HepG2 (cell line): ENCODE results near the gene PLD2. TPM values are rescaled to one million over a fixed set of nuclear protein-coding genes. Genes with fewer than 3 reads are reported as not detected.

Experiments used
- ATAC-seq: fragments of 200-7000 bp; cut with Tn5 transposase; 3 replicates; pipeline ENCODE4 v1.9.1; 2020; ENCODE audit warnings: mild to moderate bottlenecking, moderate library complexity
- BruUV-seq: library from RNA; stranded (reverse); fragments of 400-500 nt; replicated peaks from 2 replicates; lab custom pipeline; 2021; lab: Mats Ljungman, UMichigan
- CTCF ChIA-PET: fragments of 300-600 bp; formaldehyde crosslinking; extraction: SDS; loops from one replicate; lab custom pipeline; 2021; ENCODE audit warnings: low total read pairs, inconsistent platforms, low intra/inter-chr PET ratio; lab: Yijun Ruan, JAX
- POLR2A ChIA-PET: fragments of 350-600 bp; sonication (Branson Sonifier 250); formaldehyde crosslinking; loops from one replicate; lab custom pipeline; 2020; ENCODE audit warnings: antibody characterized with exemption, inconsistent platforms; lab: Yijun Ruan, JAX
- DNase-seq: peaks from one replicate; pipeline ENCODE4 v3.0.0-alpha.2; 2015; ENCODE audit warnings: low spot score
- FAIRE-seq: peaks from 3 replicates; lab custom pipeline; 2011; peaks lifted over from hg19 to GRCh38; lab: Jason Lieb, UNC
- H2AFZ ChIP-seq: one replicate; pipeline ENCODE4 v1.6.1; 2011; ENCODE audit warnings: low read length, inconsistent platforms
- H3K27ac ChIP-seq: fragments of 300-600 bp; 3 replicates; pipeline ENCODE4 v1.8.0; 2011; ENCODE audit warnings: mixed run types, mild to moderate bottlenecking, mixed read lengths, low read length, inconsistent platforms; ENCODE audit not compliant: insufficient read depth; ENCODE audit errors: extremely low read length
- H3K27me3 ChIP-seq, 2 experiments: fragments of 200-600 bp in 1 of 2; 2 replicates in 1 of 2; 3 replicates in 1 of 2; pipeline versions ENCODE4 v1.6.0 to v1.8.0; 2011; ENCODE audit warnings: low read length in 2 of 2, mild to moderate bottlenecking in 2 of 2, moderate library complexity in 2 of 2, inconsistent platforms in 1 of 2; ENCODE audit not compliant: insufficient read depth in 2 of 2, control insufficient read depth in 1 of 2
- H3K36me3 ChIP-seq, 2 experiments: fragments of 200-600 bp in 1 of 2; replicated peaks in 1 of 2; 2 replicates in 1 of 2; 3 replicates in 1 of 2; pipeline versions ENCODE4 v1.5.1 to v1.8.0; 2011; ENCODE audit warnings: low read length in 2 of 2, inconsistent platforms in 1 of 2; ENCODE audit not compliant: insufficient read depth in 2 of 2, control insufficient read depth in 1 of 2
- H3K4me1 ChIP-seq: 2 replicates; pipeline ENCODE4 v1.5.1; 2012; ENCODE audit warnings: low read length, inconsistent platforms; ENCODE audit not compliant: insufficient read depth
- H3K4me2 ChIP-seq: 2 replicates; pipeline ENCODE4 v1.6.0; 2011; ENCODE audit warnings: low read depth, low read length, inconsistent platforms
- H3K4me3 ChIP-seq, 3 experiments: fragments of 200-600 bp in 1 of 3; sonication (generic), shearing (Covaris generic) in 1 of 3; replicated peaks in 1 of 3; 2 replicates each; pipeline ENCODE4 v1.5.1; 2011 to 2016; ENCODE audit warnings: low read length in 3 of 3, inconsistent platforms in 2 of 3, low read depth in 2 of 3, mild to moderate bottlenecking in 2 of 3, control low read depth in 1 of 3, mixed read lengths in 1 of 3; ENCODE audit not compliant: insufficient read depth in 1 of 3
- H3K79me2 ChIP-seq: one replicate; pipeline ENCODE4 v1.6.1; 2011; ENCODE audit warnings: low read length, inconsistent platforms; ENCODE audit not compliant: insufficient read depth
- H3K9ac ChIP-seq: 2 replicates; pipeline ENCODE4 v1.6.0; 2011; ENCODE audit warnings: mild to moderate bottlenecking, low read depth, low read length, inconsistent platforms; ENCODE audit not compliant: insufficient read depth
- H3K9me3 ChIP-seq: 2 replicates; pipeline ENCODE4 v1.5.1; 2012; ENCODE audit warnings: mild to moderate bottlenecking, low read length
- H4K20me1 ChIP-seq: 2 replicates; pipeline ENCODE4 v1.6.0; 2011; ENCODE audit warnings: inconsistent platforms, mild to moderate bottlenecking, low read length, moderate library complexity; ENCODE audit not compliant: insufficient read depth
- CAMTA2 ChIP-seq: sonication (generic); formaldehyde crosslinking; IDR thresholded peaks from 2 replicates; pipeline ENCODE4 v1.4.0; 2020; ENCODE audit warnings: mild to moderate bottlenecking, missing genetic modification reagents, borderline replicate concordance
- CBX2 ChIP-seq, 2 experiments: fragments of 200-600 bp in 1 of 2; sonication (generic); formaldehyde crosslinking in 1 of 2; IDR thresholded peaks; 2 replicates each; pipeline versions ENCODE4 v1.7.0 to v1.8.1; 2018 to 2022; ENCODE audit warnings: low read depth in 2 of 2, low read length in 1 of 2, mild to moderate bottlenecking in 1 of 2, missing genetic modification reagents in 1 of 2
- CHD4 ChIP-seq: fragments of 200-600 bp; sonication (generic); IDR thresholded peaks from 2 replicates; pipeline ENCODE4 v1.7.0; 2017; ENCODE audit warnings: mild to moderate bottlenecking, low read length, borderline replicate concordance
- FOXM1 ChIP-seq: sonication (generic); formaldehyde crosslinking; IDR thresholded peaks from 2 replicates; pipeline ENCODE4 v1.5.0; 2020; ENCODE audit warnings: missing genetic modification reagents
- JARID2 ChIP-seq: sonication (generic); formaldehyde crosslinking; IDR thresholded peaks from 2 replicates; pipeline ENCODE4 v1.8.1; 2023; ENCODE audit warnings: missing genetic modification reagents, inconsistent platforms; ENCODE audit not compliant: insufficient replicate concordance
- KLF16 ChIP-seq, 2 experiments: sonication (generic) in 1 of 2; formaldehyde crosslinking in 1 of 2; IDR thresholded peaks; 2 replicates each; pipeline versions ENCODE4 v1.6.1 to v1.8.0; 2016 to 2023; ENCODE audit warnings: missing genetic modification reagents in 2 of 2, missing compliant biosample characterization in 1 of 2
- MEIS1 ChIP-seq: sonication (generic); formaldehyde crosslinking; IDR thresholded peaks from 2 replicates; pipeline ENCODE4 v1.9.0; 2021; ENCODE audit warnings: mild to moderate bottlenecking, missing genetic modification reagents, moderate library complexity, borderline replicate concordance
- NAIF1 ChIP-seq: sonication (generic); formaldehyde crosslinking; IDR thresholded peaks from 2 replicates; pipeline ENCODE4 v1.5.0; 2020; ENCODE audit warnings: mild to moderate bottlenecking, missing genetic modification reagents, borderline replicate concordance
- RFXANK ChIP-seq: IDR thresholded peaks from 2 replicates; pipeline ENCODE4 v1.6.1; 2016
- SAFB2 ChIP-seq: sonication (generic); formaldehyde crosslinking; IDR thresholded peaks from 2 replicates; pipeline ENCODE4 v1.5.1; 2020; ENCODE audit warnings: missing genetic modification reagents, low read depth, mild to moderate bottlenecking, borderline replicate concordance
- SRY ChIP-seq: sonication (generic); formaldehyde crosslinking; IDR thresholded peaks from 2 replicates; pipeline ENCODE4 v1.8.0; 2022; ENCODE audit warnings: mild to moderate bottlenecking, missing genetic modification reagents
- XRCC5 ChIP-seq: fragments of 200-400 bp; formaldehyde crosslinking; optimal IDR thresholded peaks from 2 replicates; pipeline ENCODE3; 2017; ENCODE audit warnings: mild to moderate bottlenecking, low read length
- ZNF10 ChIP-seq: sonication (generic); formaldehyde crosslinking; IDR thresholded peaks from 2 replicates; pipeline ENCODE4 v1.4.0; 2020; ENCODE audit warnings: mild to moderate bottlenecking, low read depth, missing genetic modification reagents, borderline replicate concordance
- ZNF101 ChIP-seq: sonication (generic); formaldehyde crosslinking; IDR thresholded peaks from 2 replicates; pipeline ENCODE4 v1.4.0; 2020; ENCODE audit warnings: mild to moderate bottlenecking, low read depth, missing genetic modification reagents, borderline replicate concordance
- ZNF446 ChIP-seq: sonication (generic); formaldehyde crosslinking; IDR thresholded peaks from 2 replicates; pipeline ENCODE4 v1.5.0; 2020; ENCODE audit warnings: mild to moderate bottlenecking, missing genetic modification reagents
- ZNF558 ChIP-seq: sonication (generic); formaldehyde crosslinking; IDR thresholded peaks from 2 replicates; pipeline ENCODE4 v1.9.0; 2022; ENCODE audit warnings: mild to moderate bottlenecking, missing genetic modification reagents, borderline replicate concordance
- ZSCAN20 ChIP-seq: sonication (generic); formaldehyde crosslinking; IDR thresholded peaks from 2 replicates; pipeline ENCODE4 v1.4.0; 2020; ENCODE audit warnings: missing genetic modification reagents, mild to moderate bottlenecking, borderline replicate concordance
- WGBS: methylation state at CpG from one replicate; pipeline ENCODE4 v1.1.6; 2017; ENCODE audit warnings: low lambda C conversion rate; 5-methylcytosine and 5-hydroxymethylcytosine counted together
- in situ Hi-C: cut with HindIII; loops from 2 replicates; pipeline ENCODE4 v1.10.0; 2017; ENCODE audit warnings: low pct_unique_long_range_greater_than_20kb; ENCODE audit not compliant: extremely low pct_ligation_motif_present
- intact Hi-C: fragments of 100-400 bp; cut with micrococcal nuclease; formaldehyde crosslinking; loops from one replicate; pipeline ENCODE4 v1.10.0; 2022; ENCODE audit not compliant: unreplicated experiment
- polyA plus RNA-seq, 8 experiments: library from polyadenylated mRNA; depleted of rRNA in 3 of 8; stranded (reverse) in 7 of 8; unstranded in 1 of 8; fragments of >200 nt; fragmentation: Illumina TruSeq in 4 of 8; extraction: Trizol in 4 of 8; gene quantifications; 2 replicates each; pipeline versions ENCODE4 v1.2.1 to v1.2.3, GENCODE V29; 2011 to 2016; ENCODE audit warnings: low read depth in 4 of 8, missing spikeins in 1 of 8, mixed read lengths in 1 of 8; ENCODE audit not compliant: insufficient read depth in 1 of 8
- total RNA-seq, 5 experiments: library from RNA; depleted of rRNA; stranded (reverse); fragments of >200 nt; fragmentation: Illumina TruSeq; extraction: Trizol; gene quantifications; 2 replicates each; pipeline ENCODE4 v1.2.3, GENCODE V29; 2016; ENCODE audit warnings: low read depth in 1 of 5
- TF ChIP-seq, protein P1 (sequence below): sonication (generic); formaldehyde crosslinking; IDR thresholded peaks from 2 replicates; pipeline ENCODE4 v1.5.1; 2020; ENCODE audit warnings: mild to moderate bottlenecking, missing genetic modification reagents, borderline replicate concordance
- TF ChIP-seq, protein P2 (sequence below): sonication (generic); formaldehyde crosslinking; IDR thresholded peaks from 2 replicates; pipeline ENCODE4 v1.5.0; 2020; ENCODE audit warnings: missing genetic modification reagents

The PLD2 gene
- total and polyA plus RNA-seq, 2 of the 13 experiments (the other 11 are each of a cell fraction or from before 2014, with no cell fraction given) = 13.4 to 29.7 TPM

DNA sequence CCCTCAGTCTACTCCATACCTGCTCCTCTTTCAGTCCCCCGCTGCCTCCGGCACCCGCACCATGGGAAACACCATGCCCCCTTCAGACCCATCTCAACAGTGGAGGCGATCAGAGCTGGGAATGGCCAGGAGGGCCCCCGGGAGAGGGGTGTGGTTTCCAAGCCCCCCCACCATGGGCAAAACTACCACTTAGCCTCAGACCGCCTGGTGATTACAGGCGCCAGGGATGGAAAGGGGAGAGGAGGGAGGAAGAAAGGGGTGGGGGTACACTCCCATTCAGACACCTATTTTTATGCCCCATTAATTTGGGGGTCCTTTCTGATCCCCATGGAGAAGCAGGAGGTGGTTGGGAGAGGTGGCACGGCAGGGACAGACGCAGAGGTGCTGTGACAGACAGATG is 4.7 kb upstream of the PLD2 start, which contains the start of gene C17orf114:
Gene C17orf114, minus strand, starts transcription at position 101 of the 400 bp plus-strand sequence.
- FAIRE-seq (no peak), ATAC-seq (no peak), DNase-seq (no peak)
- H3K79me2 ChIP-seq = peaks cover 6% of the 10 kb centered on the region
- no peak within 1 kb of the TSS for H3K4me2 ChIP-seq
- intact Hi-C loops = no loop called here
- no peak within 1 kb of the TSS for H3K9ac ChIP-seq
- no TSS peak for BruUV-seq
- H3K4me3 ChIP-seq = no peak within 1 kb of the TSS
- in situ Hi-C loops = no loop called here
- ChIA-PET CTCF (no interaction called here), POLR2A (no interaction called here)
- H3K27ac ChIP-seq = no peak within 1 kb of the TSS
- peaks cover 8 to 17% of the 10 kb centered on the region in 2 experiments for H3K36me3 ChIP-seq
- peaks cover 8% of the 10 kb centered on the region for H3K4me1 ChIP-seq
- H3K9me3 ChIP-seq = no peaks in the 10 kb centered on the region
- no peaks in the 10 kb centered on the region for H4K20me1 ChIP-seq
- no peaks in the 10 kb centered on the region for H3K27me3 ChIP-seq
- H2AFZ ChIP-seq = no peak within 1 kb of the TSS
- whole genome bisulfite sequencing = 82% methylated on average over 9 of the region's 9 CpGs
- TF ChIP-seq JARID2 (CRISPR knock-in tag) = no peak
- no peak for TF ChIP-seq CHD4
- no peak for TF ChIP-seq NAIF1 (CRISPR knock-in tag)
- no peak for TF ChIP-seq MEIS1 (CRISPR knock-in tag)
- no peak for TF ChIP-seq ZNF558 (CRISPR knock-in tag)
- TF ChIP-seq ZNF10 (CRISPR knock-in tag) = no peak
- TF ChIP-seq, protein P1, sequence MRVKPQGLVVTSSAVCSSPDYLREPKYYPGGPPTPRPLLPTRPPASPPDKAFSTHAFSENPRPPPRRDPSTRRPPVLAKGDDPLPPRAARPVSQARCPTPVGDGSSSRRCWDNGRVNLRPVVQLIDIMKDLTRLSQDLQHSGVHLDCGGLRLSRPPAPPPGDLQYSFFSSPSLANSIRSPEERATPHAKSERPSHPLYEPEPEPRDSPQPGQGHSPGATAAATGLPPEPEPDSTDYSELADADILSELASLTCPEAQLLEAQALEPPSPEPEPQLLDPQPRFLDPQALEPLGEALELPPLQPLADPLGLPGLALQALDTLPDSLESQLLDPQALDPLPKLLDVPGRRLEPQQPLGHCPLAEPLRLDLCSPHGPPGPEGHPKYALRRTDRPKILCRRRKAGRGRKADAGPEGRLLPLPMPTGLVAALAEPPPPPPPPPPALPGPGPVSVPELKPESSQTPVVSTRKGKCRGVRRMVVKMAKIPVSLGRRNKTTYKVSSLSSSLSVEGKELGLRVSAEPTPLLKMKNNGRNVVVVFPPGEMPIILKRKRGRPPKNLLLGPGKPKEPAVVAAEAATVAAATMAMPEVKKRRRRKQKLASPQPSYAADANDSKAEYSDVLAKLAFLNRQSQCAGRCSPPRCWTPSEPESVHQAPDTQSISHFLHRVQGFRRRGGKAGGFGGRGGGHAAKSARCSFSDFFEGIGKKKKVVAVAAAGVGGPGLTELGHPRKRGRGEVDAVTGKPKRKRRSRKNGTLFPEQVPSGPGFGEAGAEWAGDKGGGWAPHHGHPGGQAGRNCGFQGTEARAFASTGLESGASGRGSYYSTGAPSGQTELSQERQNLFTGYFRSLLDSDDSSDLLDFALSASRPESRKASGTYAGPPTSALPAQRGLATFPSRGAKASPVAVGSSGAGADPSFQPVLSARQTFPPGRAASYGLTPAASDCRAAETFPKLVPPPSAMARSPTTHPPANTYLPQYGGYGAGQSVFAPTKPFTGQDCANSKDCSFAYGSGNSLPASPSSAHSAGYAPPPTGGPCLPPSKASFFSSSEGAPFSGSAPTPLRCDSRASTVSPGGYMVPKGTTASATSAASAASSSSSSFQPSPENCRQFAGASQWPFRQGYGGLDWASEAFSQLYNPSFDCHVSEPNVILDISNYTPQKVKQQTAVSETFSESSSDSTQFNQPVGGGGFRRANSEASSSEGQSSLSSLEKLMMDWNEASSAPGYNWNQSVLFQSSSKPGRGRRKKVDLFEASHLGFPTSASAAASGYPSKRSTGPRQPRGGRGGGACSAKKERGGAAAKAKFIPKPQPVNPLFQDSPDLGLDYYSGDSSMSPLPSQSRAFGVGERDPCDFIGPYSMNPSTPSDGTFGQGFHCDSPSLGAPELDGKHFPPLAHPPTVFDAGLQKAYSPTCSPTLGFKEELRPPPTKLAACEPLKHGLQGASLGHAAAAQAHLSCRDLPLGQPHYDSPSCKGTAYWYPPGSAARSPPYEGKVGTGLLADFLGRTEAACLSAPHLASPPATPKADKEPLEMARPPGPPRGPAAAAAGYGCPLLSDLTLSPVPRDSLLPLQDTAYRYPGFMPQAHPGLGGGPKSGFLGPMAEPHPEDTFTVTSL = no peak
- TF ChIP-seq ZSCAN20 (CRISPR knock-in tag) = no peak
- TF ChIP-seq CBX2 (IDR thresholded peaks at IDR 0.05; ENCODE audit: low read depth, low read length) = no peak
- TF ChIP-seq CBX2 (CRISPR knock-in tag; IDR thresholded peaks at IDR 0.05; ENCODE audit: low read depth) = no peak
- TF ChIP-seq, protein P2, sequence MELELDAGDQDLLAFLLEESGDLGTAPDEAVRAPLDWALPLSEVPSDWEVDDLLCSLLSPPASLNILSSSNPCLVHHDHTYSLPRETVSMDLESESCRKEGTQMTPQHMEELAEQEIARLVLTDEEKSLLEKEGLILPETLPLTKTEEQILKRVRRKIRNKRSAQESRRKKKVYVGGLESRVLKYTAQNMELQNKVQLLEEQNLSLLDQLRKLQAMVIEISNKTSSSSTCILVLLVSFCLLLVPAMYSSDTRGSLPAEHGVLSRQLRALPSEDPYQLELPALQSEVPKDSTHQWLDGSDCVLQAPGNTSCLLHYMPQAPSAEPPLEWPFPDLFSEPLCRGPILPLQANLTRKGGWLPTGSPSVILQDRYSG (CRISPR knock-in tag) = no peak
- no peak for TF ChIP-seq SAFB2 (CRISPR knock-in tag)
- no peak for TF ChIP-seq SRY (CRISPR knock-in tag)
- TF ChIP-seq RFXANK (CRISPR knock-in tag) = no peak
- no peak for TF ChIP-seq FOXM1
- no peak for TF ChIP-seq ZNF101 (CRISPR knock-in tag)
- no peak for TF ChIP-seq CAMTA2 (CRISPR knock-in tag)
- TF ChIP-seq ZNF446 (CRISPR knock-in tag) = no peak
- no peak for TF ChIP-seq XRCC5
- TF ChIP-seq KLF16 (CRISPR knock-in tag; IDR thresholded peaks at IDR 0.05) = no peak
